Astrocyte of the cerebellum (primary cell): ENCODE data around the gene DNAH2.

Experiments
- DNase-seq: peaks from one replicate; pipeline ENCODE4 v3.0.0-alpha.2; 2011; ENCODE audit warnings: low read depth
- H3K4me3 ChIP-seq: 2 replicates; pipeline ENCODE4 v1.5.1; 2011; ENCODE audit warnings: mild to moderate bottlenecking, low read depth, low read length, moderate library complexity
- CTCF ChIP-seq: IDR thresholded peaks from 2 replicates; pipeline ENCODE4 v1.5.1; 2012; ENCODE audit warnings: low read length, low read depth, moderate library complexity, mild to moderate bottlenecking; ENCODE audit errors: missing control alignments
- in situ Hi-C: cut with HindIII; loops from 2 replicates; pipeline ENCODE4 v1.10.0; 2017; ENCODE audit warnings: low sequenced_read_pairs

The DNAH2 gene

GRCh38 chr17:7831233-7831632 lies 113.7 kb downstream of the DNAH2 start:
- no peak for TF ChIP-seq CTCF
- in situ Hi-C loops = no loop called here

DNA sequence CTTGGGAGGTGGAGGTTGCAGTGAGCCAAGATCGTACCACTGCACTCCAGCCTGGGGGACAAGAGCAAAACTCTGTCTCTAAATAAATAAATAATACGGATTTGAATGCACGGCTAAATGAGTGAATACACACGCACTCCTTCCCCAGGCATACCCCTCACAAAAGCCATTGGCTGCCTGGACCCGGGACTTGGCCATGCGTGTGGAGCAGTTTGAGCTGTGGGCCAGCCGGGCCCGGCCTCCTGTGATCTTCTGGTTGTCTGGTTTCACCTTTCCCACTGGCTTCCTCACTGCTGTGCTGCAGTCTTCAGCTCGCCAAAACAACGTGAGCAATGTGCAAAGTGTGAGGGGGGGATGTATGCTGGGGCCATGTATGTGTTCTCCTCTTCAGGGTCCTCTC lies 114.9 kb downstream of the DNAH2 start:
- TF ChIP-seq CTCF = no peak
- in situ Hi-C loops = no loop called here
- DNase-seq = no peak
- H3K4me3 ChIP-seq = no peak overlapping the region

More at GRCh38 chr17:7831233-7831632, 113.7 kb downstream of the DNAH2 start:
- no peak for DNase-seq
- H3K4me3 ChIP-seq = no peak overlapping the region

- no peak for TF ChIP-seq CTCF
- in situ Hi-C loops = no loop called here
- H3K4me3 ChIP-seq = peak overlapping the region; percentile 74
- no peak for DNase-seq
These were observed 115.7 kb downstream of the DNAH2 start for GRCh38 chr17:7833011-7833794.

- H3K4me3 ChIP-seq = peak within 1 kb of the TSS; percentile 74
- no peak for TF ChIP-seq CTCF
- in situ Hi-C loops = no loop called here
- peak; percentile 65 for DNase-seq
These were observed 116.4 kb downstream of the DNAH2 start, which contains the start of gene KDM6B for GRCh38 chr17:7833795-7834541. TSS of gene KDM6B (plus strand) at chr17:7834217. CDS start at chr17:7845555, 11,338 bp downstream.

DNA sequence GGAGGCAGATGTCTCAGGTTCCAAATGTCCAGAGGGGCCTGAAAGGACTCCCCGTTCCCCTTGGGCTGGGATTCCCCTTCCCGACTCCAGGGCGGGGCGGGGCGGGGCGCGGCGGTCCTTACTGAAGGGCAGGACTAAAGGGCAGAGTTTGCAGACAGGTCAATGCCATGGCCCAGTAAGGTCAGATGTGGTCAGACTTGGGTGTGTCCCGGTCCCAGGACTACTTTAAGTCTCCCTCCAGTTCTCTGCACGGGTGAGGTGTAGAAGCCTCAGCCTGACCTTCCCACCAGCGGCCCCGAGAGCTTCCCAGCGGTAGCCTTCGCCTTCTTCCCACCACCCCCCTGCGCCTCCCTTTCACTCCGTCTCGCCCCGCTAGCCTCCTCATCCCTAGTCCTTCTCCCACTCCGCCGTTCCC lies 117.0 kb downstream of the DNAH2 start:
- peak overlapping the region; percentile 74 for H3K4me3 ChIP-seq
- DNase-seq = no peak
- TF ChIP-seq CTCF = no peak
- in situ Hi-C loops = no loop called here

DNA sequence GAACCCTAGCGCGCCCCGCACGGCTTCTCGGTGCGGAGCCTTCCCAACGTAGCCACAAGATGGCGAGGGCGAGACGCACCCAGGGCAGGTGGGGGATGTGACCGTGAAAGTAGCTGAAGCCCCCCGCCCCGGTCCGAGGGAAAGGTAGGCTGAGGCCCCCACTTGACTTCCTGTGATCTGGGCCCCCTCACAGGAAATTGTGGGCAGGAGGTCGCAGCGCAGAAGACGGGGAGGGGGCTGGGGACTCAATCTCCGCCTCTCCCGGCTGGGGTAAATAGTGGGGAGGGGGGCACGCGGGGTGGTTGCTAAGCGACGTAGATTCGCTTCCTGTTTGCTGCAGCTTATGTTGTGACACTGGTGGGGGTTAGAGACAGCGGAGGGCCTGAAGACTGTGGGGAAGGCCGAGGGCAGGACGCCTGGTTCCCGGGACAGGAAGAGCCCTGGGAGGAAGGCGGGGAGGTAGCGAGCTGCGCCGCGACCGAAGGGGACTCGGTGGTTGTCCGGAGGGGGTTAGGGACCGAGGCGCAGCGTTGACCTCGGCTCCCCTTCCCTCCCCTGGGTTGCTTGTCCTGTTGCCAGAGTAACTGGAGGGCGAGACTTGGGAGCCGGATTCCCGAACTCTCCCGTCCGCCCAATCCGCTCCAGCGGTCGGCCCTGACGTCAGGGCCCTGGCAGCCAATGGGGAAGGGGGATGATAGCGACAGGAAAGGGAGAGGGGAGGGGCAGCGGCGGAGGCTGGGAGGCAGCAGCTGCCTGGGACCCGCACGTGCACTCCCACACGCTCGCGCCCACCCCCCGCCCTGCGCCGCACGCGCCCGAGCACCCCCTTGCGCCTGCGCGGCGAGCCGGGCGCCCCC lies 117.6 kb downstream of the DNAH2 start:
- DNase-seq = peak; percentile 94
- in situ Hi-C loops = no loop called here
- peak; percentile 89 for TF ChIP-seq CTCF
- H3K4me3 ChIP-seq = peak overlapping the region; percentile 74
